Measurements from ENCODE around the gene DLGAP5. TPM values are rescaled to one million over a fixed set of nuclear protein-coding genes. Genes with fewer than 3 reads are reported as not detected.

Gene DLGAP5
- total and polyA plus RNA-seq, 2 of the 13 experiments (the other 11 are each of a cell fraction or from before 2014, with no cell fraction given), result 7.7 to 55.8 TPM

- TF ChIP-seq STAT6 (CRISPR knock-in tag; IDR thresholded peaks at IDR 0.05; ENCODE audit: borderline replicate concordance) (0 out of 2 replicates have a peak, but pooled peaks have one; percentile 29), CBFB (CRISPR knock-in tag; IDR thresholded peaks at IDR 0.05) (no peak), ZFX (CRISPR knock-in tag; IDR thresholded peaks at IDR 0.05; ENCODE audit: low read depth) (peak; percentile 81), POLR2G (IDR thresholded peaks at IDR 0.05; ENCODE audit: low read depth, low read length) (peak; percentile 43; the same call in 1 of the 2 replicates), ZNF574 (CRISPR knock-in tag; IDR thresholded peaks at IDR 0.05) (0 out of 2 replicates have a peak, but pooled peaks have one; percentile 29), ETV5 (CRISPR knock-in tag; IDR thresholded peaks at IDR 0.05; ENCODE audit: borderline replicate concordance) (peak; percentile 26; the same call in 1 of the 2 replicates), NR2F2 (IDR thresholded peaks at IDR 0.05; ENCODE audit: borderline replicate concordance, low read depth) (no peak), ZNF337 (CRISPR knock-in tag; IDR thresholded peaks at IDR 0.05; ENCODE audit: borderline replicate concordance, low read depth) (0 out of 2 replicates have a peak, but pooled peaks have one; percentile 41), ZFY (CRISPR knock-in tag; IDR thresholded peaks at IDR 0.05) (peak; percentile 82), POLR2AphosphoS5 (IDR thresholded peaks at IDR 0.05; ENCODE audit: low read depth, low read length) (peak; percentile 40; the same call in 1 of the 2 replicates), KAT8 (CRISPR knock-in tag; IDR thresholded peaks at IDR 0.05) (peak; percentile 26; the same call in 1 of the 2 replicates), ETS1 (CRISPR knock-in tag; IDR thresholded peaks at IDR 0.05) (no peak), TEAD3 (CRISPR knock-in tag; optimal IDR thresholded peaks at IDR 0.05; ENCODE audit: borderline replicate concordance) (peak; percentile 47), FOXP4 (CRISPR knock-in tag; IDR thresholded peaks at IDR 0.05) (peak; percentile 41), ZNF687 (CRISPR knock-in tag; IDR thresholded peaks at IDR 0.05) (peak; percentile 67)
These were observed 89.2 kb downstream of the DLGAP5 start (continued) for GRCh38 chr14:55102141-55102621.
